ENCODE results near the gene MBNL1. TPM values are rescaled to one million over a fixed set of nuclear protein-coding genes. Genes with fewer than 3 reads are reported as not detected.

The MBNL1 gene
- polyA plus RNA-seq, 1 donor from 2014 or later: 12.7 TPM

- TF ChIP-seq, protein P1, sequence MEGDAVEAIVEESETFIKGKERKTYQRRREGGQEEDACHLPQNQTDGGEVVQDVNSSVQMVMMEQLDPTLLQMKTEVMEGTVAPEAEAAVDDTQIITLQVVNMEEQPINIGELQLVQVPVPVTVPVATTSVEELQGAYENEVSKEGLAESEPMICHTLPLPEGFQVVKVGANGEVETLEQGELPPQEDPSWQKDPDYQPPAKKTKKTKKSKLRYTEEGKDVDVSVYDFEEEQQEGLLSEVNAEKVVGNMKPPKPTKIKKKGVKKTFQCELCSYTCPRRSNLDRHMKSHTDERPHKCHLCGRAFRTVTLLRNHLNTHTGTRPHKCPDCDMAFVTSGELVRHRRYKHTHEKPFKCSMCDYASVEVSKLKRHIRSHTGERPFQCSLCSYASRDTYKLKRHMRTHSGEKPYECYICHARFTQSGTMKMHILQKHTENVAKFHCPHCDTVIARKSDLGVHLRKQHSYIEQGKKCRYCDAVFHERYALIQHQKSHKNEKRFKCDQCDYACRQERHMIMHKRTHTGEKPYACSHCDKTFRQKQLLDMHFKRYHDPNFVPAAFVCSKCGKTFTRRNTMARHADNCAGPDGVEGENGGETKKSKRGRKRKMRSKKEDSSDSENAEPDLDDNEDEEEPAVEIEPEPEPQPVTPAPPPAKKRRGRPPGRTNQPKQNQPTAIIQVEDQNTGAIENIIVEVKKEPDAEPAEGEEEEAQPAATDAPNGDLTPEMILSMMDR (IDR thresholded peaks at IDR 0.05; ENCODE audit: poor library complexity, severe bottlenecking): no peak
- TF ChIP-seq EP300 (conservative IDR thresholded peaks at IDR 0.05; ENCODE audit: poor library complexity, severe bottlenecking): no peak
- no peak for TF ChIP-seq POLR2AphosphoS5 (IDR thresholded peaks at IDR 0.05)
- TF ChIP-seq TAF1 (IDR thresholded peaks at IDR 0.05; ENCODE audit: low read depth): no peak
- no peak for TF ChIP-seq RAD21 (conservative IDR thresholded peaks at IDR 0.05)
- TF ChIP-seq MXI1 (conservative IDR thresholded peaks at IDR 0.05; ENCODE audit: poor library complexity, severe bottlenecking): no peak
- no peak for TF ChIP-seq REST (IDR thresholded peaks at IDR 0.05; ENCODE audit: borderline replicate concordance)
- TF ChIP-seq SMC3 (conservative IDR thresholded peaks at IDR 0.05; ENCODE audit: poor library complexity): no peak
- TF ChIP-seq EZH2 (IDR thresholded peaks at IDR 0.05; ENCODE audit: borderline replicate concordance, insufficient read depth, low read length, poor library complexity, severe bottlenecking): no peak
- no peak overlapping the region for H3K9ac ChIP-seq (ENCODE audit: low read length)
- H4K20me1 ChIP-seq (ENCODE audit: insufficient read depth): no peaks in the 10 kb centered on the region
- H3K4me2 ChIP-seq (ENCODE audit: low read length): no peak overlapping the region
- no peaks in the 10 kb centered on the region for H3K36me3 ChIP-seq (ENCODE audit: insufficient read depth, low read length)
- H2AFZ ChIP-seq (ENCODE audit: low read depth, low read length): no peak overlapping the region
- no peak overlapping the region for H3K4me3 ChIP-seq (ENCODE audit: low read length)
- H3K9me2 ChIP-seq (ENCODE audit: insufficient read depth, low read length): no peaks in the 10 kb centered on the region
- no peak overlapping the region for H3K27ac ChIP-seq (ENCODE audit: low read length)
- H3K79me2 ChIP-seq (replicated peaks; ENCODE audit: insufficient read depth, low read length): no peaks in the 10 kb centered on the region
- no peaks in the 10 kb centered on the region for H3K27me3 ChIP-seq (ENCODE audit: insufficient read depth, low read depth, low read length)
- H3F3A ChIP-seq (ENCODE audit: insufficient read depth, low read length, poor library complexity, severe bottlenecking): no peaks in the 10 kb centered on the region
- H3K9me3 ChIP-seq (ENCODE audit: low read length): no peaks in the 10 kb centered on the region
Observed at GRCh38 chr3:152236716-152237115, 32.0 kb upstream of the MBNL1 start.

GRCh38 chr3:152241142-152242017 lies 27.3 kb upstream of the MBNL1 start:
- Histone ChIP-seq H3K4me3 (ENCODE audit: low read length) (no peak overlapping the region), H3K27me3 (ENCODE audit: insufficient read depth, low read depth, low read length) (no peaks in the 10 kb centered on the region), H3K36me3 (ENCODE audit: insufficient read depth, low read length) (no peaks in the 10 kb centered on the region), H3K9me2 (ENCODE audit: insufficient read depth, low read length) (no peaks in the 10 kb centered on the region), H3F3A (ENCODE audit: insufficient read depth, low read length, poor library complexity, severe bottlenecking) (no peaks in the 10 kb centered on the region), H3K79me2 (replicated peaks; ENCODE audit: insufficient read depth, low read length) (no peaks in the 10 kb centered on the region), H3K9ac (ENCODE audit: low read length) (no peak overlapping the region), H3K4me2 (ENCODE audit: low read length) (no peak overlapping the region), H4K20me1 (ENCODE audit: insufficient read depth) (no peaks in the 10 kb centered on the region), H3K27ac (ENCODE audit: low read length) (no peak overlapping the region), H2AFZ (ENCODE audit: low read depth, low read length) (no peak overlapping the region), H3K9me3 (ENCODE audit: low read length) (no peaks in the 10 kb centered on the region)
- TF ChIP-seq MXI1 (conservative IDR thresholded peaks at IDR 0.05; ENCODE audit: poor library complexity, severe bottlenecking): no peak
- TF ChIP-seq RAD21 (conservative IDR thresholded peaks at IDR 0.05): no peak
- TF ChIP-seq, protein P1 (IDR thresholded peaks at IDR 0.05; ENCODE audit: poor library complexity, severe bottlenecking): no peak
- no peak for TF ChIP-seq EP300 (conservative IDR thresholded peaks at IDR 0.05; ENCODE audit: poor library complexity, severe bottlenecking)
- no peak for TF ChIP-seq TAF1 (IDR thresholded peaks at IDR 0.05; ENCODE audit: low read depth)
- no peak for TF ChIP-seq EZH2 (IDR thresholded peaks at IDR 0.05; ENCODE audit: borderline replicate concordance, insufficient read depth, low read length, poor library complexity, severe bottlenecking)
- TF ChIP-seq REST (IDR thresholded peaks at IDR 0.05; ENCODE audit: borderline replicate concordance): no peak
- TF ChIP-seq POLR2AphosphoS5 (IDR thresholded peaks at IDR 0.05): no peak
- TF ChIP-seq SMC3 (conservative IDR thresholded peaks at IDR 0.05; ENCODE audit: poor library complexity): no peak

Measured in neural cell (in vitro differentiated cells).